Loucy (cell line): ENCODE data around the gene KDM4E.

Experiments used
- CTCF ChIP-seq: fragments of 200-600 bp; sonication (generic); conservative IDR thresholded peaks from 2 replicates; pipeline ENCODE4 v1.5.1; 2014; ENCODE audit warnings: mild to moderate bottlenecking, antibody characterized with exemption, low read length
- EZH2phosphoT487 ChIP-seq: fragments of 200-600 bp; IDR thresholded peaks from 2 replicates; pipeline ENCODE4 v1.6.1; 2018; ENCODE audit warnings: antibody characterized with exemption, mild to moderate bottlenecking, moderate library complexity, borderline replicate concordance

DNA sequence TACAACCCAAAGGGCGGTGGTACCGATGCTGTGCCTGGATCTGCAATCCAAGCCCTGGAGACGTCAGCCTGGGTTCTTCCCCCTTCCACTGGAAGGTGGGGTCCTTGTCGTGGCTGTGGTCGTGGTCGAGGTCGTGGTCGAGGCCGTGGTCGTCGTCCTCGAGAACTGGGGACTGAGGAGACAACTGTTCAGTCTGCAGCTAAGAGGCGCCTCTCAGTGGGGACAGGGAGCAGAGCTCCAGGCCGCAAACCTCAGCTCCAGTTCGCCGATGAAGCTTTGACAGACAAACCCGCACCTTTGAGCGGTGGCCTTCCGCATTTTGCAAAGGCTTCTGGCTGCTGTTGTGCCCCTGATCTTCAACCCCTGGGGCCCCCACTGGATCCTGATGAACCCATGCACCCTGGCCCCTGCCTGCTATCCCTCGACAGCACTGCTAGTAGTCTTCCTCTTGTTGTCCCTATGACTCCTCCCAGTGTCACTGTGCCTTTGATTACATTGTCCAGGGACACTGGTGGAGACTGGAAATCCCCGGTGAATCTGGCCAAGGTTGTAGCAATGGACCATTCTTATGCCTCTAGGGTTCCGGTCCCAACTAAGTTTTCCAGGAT is 25.6 kb downstream of the KDM4E start:
- TF ChIP-seq CTCF: no peak
- no peak for TF ChIP-seq EZH2phosphoT487
